AG09319 (cell line): ENCODE measurements around the gene SEMA3E.
A peak's percentile ranks its signal among the peaks of the same experiment; 100 is the strongest.

Experiments
- DNase-seq: peaks from one replicate; pipeline ENCODE4 v3.0.0-alpha.2; 2010; ENCODE audit warnings: low read depth; ENCODE audit errors: extremely low read depth
- CTCF ChIP-seq: IDR thresholded peaks from 2 replicates; pipeline ENCODE4 v1.5.1; 2011; ENCODE audit warnings: low read depth, mild to moderate bottlenecking, inconsistent platforms, low read length, moderate library complexity

The SEMA3E gene

DNA sequence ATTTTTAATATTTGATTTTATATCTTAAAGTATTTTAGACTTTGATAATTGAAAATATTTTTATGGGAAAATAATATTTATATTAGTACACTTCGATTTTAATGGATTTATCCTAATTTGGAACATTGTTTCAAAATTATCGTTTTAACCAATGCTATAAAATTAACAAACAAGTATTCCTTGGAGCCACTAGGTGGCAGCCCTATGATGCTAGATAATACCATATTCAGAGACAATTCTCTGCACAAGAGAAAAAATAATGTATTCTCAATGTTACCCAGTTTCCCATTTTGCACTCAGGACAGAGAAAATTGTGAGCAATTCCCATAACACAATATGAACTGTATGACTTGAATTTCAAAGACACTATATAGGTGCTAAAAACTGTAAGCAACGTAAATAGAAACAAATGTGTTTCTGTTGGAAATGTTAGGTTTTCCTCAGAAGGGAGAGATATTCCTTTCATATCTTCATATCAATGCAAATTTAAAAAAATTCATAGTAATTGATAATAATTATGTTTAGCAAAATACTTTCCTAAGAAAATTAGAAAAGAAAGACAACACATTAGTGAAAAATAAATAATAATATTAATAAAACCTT lies 237.8 kb downstream of the SEMA3E start:
- peak; percentile 65 for TF ChIP-seq CTCF
- DNase-seq: peak; percentile 31

DNA sequence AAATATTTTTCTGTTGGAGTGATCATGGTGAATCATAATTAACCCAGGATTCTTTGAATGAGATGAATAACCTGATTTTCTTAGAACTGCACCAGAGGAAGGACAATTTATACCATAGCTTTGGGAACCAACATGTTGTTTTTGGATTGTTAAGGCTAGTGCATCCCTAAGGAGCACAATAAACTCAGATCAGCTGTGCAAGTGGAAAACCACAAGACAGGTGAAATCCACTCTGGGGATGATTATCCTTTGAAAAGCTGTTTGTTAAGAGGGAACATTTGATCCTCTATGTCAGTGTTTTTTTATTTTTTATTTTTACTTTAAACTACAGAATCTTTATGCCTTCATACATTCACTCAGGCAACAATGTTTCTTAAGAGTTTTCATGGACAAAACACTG lies 254.2 kb downstream of the SEMA3E start:
- no peak for TF ChIP-seq CTCF
- no peak for DNase-seq

- DNase-seq: no peak
- TF ChIP-seq CTCF: no peak
Observed at GRCh38 chr7:83388436-83388835, 260.5 kb downstream of the SEMA3E start.

DNA sequence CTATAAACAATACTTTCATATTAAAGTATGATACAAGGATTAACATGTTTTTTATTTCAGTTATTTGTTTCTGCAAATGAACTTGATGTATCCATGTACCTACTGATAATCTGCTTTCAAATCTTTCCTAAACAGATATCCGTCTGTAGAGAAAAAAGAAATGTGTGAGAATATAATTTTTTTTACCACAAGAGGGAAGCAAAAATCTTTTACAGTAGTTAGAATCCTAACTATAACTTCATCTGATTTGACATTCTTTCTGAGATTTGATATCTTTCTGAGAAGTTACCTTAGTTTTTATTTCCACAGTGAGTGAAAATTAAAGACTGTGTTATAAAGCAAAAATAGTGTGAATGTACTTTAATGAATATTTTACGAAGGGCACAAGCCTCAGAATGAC lies 282.3 kb downstream of the SEMA3E start:
- no peak; the same call in 1 of the 2 replicates for TF ChIP-seq CTCF
- DNase-seq: no peak

- TF ChIP-seq CTCF: peak; percentile 6; the same call in 1 of the 2 replicates
- no peak for DNase-seq
Observed at GRCh38 chr7:83365746-83366145, 283.2 kb downstream of the SEMA3E start.

GRCh38 chr7:83362871-83363550 lies 285.9 kb downstream of the SEMA3E start:
- DNase-seq: no peak
- TF ChIP-seq CTCF: no peak

DNA sequence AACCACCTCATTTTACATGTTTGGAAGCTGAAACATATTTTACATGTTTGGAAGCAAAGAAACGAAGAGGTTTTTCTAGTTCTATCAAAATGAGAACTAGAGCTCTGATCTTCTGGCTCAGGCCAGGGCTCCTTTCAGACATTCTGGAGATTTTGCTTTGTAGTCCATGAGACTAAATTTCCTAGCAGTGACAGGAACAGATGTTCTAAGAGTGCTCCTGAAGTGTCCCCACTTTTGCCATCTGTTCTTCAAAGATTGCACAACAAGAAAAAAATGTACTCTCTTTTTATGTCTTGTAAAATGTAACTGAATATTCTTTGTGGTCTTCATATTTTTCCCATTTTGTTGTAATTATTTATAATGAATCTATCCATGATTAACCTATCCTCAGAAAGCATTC lies 289.8 kb downstream of the SEMA3E start:
- no peak for TF ChIP-seq CTCF
- DNase-seq: no peak
